D341Med (cell line): ENCODE results near the gene ARL15.
"Not testable (repeated sequence)": the region's sequence is repeated elsewhere in the genome, so short reads cannot be mapped to it uniquely, and the experiment has no call there.

Experiments used
- DNase-seq: peaks from one replicate; pipeline ENCODE4 v3.0.0; 2012; ENCODE audit warnings: low spot score

The ARL15 gene

GRCh38 chr5:54090495-54091120 is 219.8 kb downstream of the ARL15 start:
- DNase-seq = no peak

GRCh38 chr5:54088081-54088480 is 222.3 kb downstream of the ARL15 start:
- DNase-seq = no peak

GRCh38 chr5:54087436-54087835 is 222.9 kb downstream of the ARL15 start:
- DNase-seq = no peak

- DNase-seq = no peak
Measured at GRCh38 chr5:54086191-54086590, 224.2 kb downstream of the ARL15 start.

GRCh38 chr5:54084696-54085095 is 225.7 kb downstream of the ARL15 start:
- no peak for DNase-seq

GRCh38 chr5:54083851-54084250 is 226.5 kb downstream of the ARL15 start:
- DNase-seq = no peak

- DNase-seq = no peak
Measured at GRCh38 chr5:54083245-54083644, 227.1 kb downstream of the ARL15 start.

- no peak for DNase-seq
Measured at GRCh38 chr5:54081415-54081814, 229.0 kb downstream of the ARL15 start.

- DNase-seq = no peak
Measured at GRCh38 chr5:54080831-54081230, 229.5 kb downstream of the ARL15 start.

- DNase-seq = no peak
Measured at GRCh38 chr5:54073735-54074134, 236.6 kb downstream of the ARL15 start.

GRCh38 chr5:54073131-54073530 is 237.2 kb downstream of the ARL15 start:
- no peak for DNase-seq

- no peak for DNase-seq
Measured at GRCh38 chr5:54066433-54066832, 243.9 kb downstream of the ARL15 start.

GRCh38 chr5:54063817-54064216 is 246.6 kb downstream of the ARL15 start:
- DNase-seq = no peak

- DNase-seq = no peak
Measured at GRCh38 chr5:54062958-54063357, 247.4 kb downstream of the ARL15 start.

- DNase-seq = not testable (repeated sequence)
Measured at GRCh38 chr5:54060919-54061318, 249.5 kb downstream of the ARL15 start.

GRCh38 chr5:54049963-54050362 is 260.4 kb downstream of the ARL15 start:
- no peak for DNase-seq

GRCh38 chr5:54049144-54049543 is 261.2 kb downstream of the ARL15 start:
- no peak for DNase-seq

- DNase-seq = no peak
Measured at GRCh38 chr5:54045077-54045792, 265.1 kb downstream of the ARL15 start.

- not testable (repeated sequence) for DNase-seq
Measured at GRCh38 chr5:54044276-54044675, 266.1 kb downstream of the ARL15 start.

GRCh38 chr5:54040804-54041203 is 269.6 kb downstream of the ARL15 start:
- no peak for DNase-seq

GRCh38 chr5:54040018-54040417 is 270.4 kb downstream of the ARL15 start:
- no peak for DNase-seq

- no peak for DNase-seq
Measured at GRCh38 chr5:54037205-54037604, 273.2 kb downstream of the ARL15 start.

- no peak for DNase-seq
Measured at GRCh38 chr5:54030981-54031380, 279.4 kb downstream of the ARL15 start.

GRCh38 chr5:54024466-54024865 is 285.9 kb downstream of the ARL15 start:
- DNase-seq = no peak
